ENCODE data around the gene CAPN5.

The CAPN5 gene

DNA sequence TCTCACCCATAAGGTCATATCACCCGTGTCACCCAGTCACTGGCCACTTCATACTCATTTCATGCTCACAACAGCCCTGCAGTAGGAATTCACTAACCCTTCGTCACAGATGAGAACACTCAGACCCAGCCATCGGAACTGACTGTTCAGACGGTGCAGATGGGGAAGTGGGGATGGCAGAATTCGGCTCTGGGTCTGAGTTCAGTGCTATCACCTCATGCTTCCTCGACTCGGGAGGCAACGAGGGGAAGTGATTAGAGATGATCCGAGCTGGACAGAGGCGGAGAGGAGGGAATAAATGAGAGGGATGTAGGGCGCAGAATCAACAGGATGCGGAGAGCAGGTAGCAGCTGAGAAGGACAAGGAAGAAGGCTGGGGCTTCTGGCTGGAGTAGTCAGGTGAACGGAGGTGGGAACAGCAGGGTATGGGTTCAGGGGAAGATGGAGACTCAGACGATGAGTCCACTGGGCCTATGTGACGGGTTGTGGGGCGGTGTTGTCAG lies 27.9 kb upstream of the CAPN5 start:
- H3K4me3 ChIP-seq (ENCODE audit: low read length), result peak overlapping the region; percentile 72
- TF ChIP-seq, protein P1, sequence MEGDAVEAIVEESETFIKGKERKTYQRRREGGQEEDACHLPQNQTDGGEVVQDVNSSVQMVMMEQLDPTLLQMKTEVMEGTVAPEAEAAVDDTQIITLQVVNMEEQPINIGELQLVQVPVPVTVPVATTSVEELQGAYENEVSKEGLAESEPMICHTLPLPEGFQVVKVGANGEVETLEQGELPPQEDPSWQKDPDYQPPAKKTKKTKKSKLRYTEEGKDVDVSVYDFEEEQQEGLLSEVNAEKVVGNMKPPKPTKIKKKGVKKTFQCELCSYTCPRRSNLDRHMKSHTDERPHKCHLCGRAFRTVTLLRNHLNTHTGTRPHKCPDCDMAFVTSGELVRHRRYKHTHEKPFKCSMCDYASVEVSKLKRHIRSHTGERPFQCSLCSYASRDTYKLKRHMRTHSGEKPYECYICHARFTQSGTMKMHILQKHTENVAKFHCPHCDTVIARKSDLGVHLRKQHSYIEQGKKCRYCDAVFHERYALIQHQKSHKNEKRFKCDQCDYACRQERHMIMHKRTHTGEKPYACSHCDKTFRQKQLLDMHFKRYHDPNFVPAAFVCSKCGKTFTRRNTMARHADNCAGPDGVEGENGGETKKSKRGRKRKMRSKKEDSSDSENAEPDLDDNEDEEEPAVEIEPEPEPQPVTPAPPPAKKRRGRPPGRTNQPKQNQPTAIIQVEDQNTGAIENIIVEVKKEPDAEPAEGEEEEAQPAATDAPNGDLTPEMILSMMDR (IDR thresholded peaks at IDR 0.05; ENCODE audit: low read depth, low read length), result no peak
- no peak for TF ChIP-seq EZH2phosphoT487 (IDR thresholded peaks at IDR 0.05; ENCODE audit: low read depth)
- H3K27ac ChIP-seq (ENCODE audit: low read length), result peak overlapping the region; percentile 52
- no peaks in the 10 kb centered on the region for H4K20me1 ChIP-seq (ENCODE audit: insufficient read depth, low read length)
- H3K36me3 ChIP-seq (replicated peaks; ENCODE audit: low read depth, low read length), result no peaks in the 10 kb centered on the region
- peak overlapping the region; percentile 43 for H3K9ac ChIP-seq (ENCODE audit: low read length)
- no peaks in the 10 kb centered on the region for H3K9me3 ChIP-seq (ENCODE audit: insufficient read depth, low read length)
- no peaks in the 10 kb centered on the region for H3K79me2 ChIP-seq (ENCODE audit: low read length)
- H3K4me1 ChIP-seq (ENCODE audit: low read length), result peaks cover 26% of the 10 kb centered on the region
- H3K4me2 ChIP-seq (ENCODE audit: low read length), result peak overlapping the region; percentile 93
- H3K27me3 ChIP-seq (ENCODE audit: low read depth, low read length), result peaks cover 19% of the 10 kb centered on the region
- peak overlapping the region; percentile 66 for H2AFZ ChIP-seq (ENCODE audit: low read depth, low read length)

DNA sequence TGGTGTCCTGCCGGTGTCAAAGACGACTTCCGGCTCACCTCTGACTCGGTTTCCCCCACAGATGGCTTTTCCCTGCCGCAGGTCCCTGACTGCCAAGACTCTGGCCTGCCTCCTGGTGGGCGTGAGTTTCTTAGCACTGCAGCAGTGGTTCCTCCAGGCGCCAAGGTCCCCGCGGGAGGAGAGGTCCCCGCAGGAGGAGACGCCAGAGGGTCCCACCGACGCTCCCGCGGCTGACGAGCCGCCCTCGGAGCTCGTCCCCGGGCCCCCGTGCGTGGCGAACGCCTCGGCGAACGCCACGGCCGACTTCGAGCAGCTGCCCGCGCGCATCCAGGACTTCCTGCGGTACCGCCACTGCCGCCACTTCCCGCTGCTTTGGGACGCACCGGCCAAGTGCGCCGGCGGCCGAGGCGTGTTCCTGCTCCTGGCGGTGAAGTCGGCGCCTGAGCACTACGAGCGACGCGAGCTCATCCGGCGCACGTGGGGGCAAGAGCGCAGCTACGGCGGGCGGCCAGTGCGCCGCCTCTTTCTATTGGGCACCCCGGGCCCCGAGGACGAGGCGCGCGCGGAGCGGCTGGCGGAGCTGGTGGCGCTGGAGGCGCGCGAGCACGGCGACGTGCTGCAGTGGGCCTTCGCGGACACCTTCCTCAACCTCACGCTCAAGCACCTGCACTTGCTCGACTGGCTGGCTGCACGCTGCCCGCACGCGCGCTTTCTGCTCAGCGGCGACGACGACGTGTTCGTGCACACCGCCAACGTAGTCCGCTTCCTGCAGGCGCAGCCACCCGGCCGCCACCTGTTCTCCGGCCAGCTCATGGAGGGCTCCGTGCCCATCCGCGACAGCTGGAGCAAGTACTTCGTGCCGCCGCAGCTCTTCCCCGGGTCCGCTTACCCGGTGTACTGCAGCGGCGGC lies 27.0 kb upstream of the CAPN5 start:
- peak overlapping the region; percentile 43; the same call in 1 of the 2 replicates for H3K9ac ChIP-seq (ENCODE audit: low read length)
- peak overlapping the region; percentile 93 for H3K4me2 ChIP-seq (ENCODE audit: low read length)
- H2AFZ ChIP-seq (ENCODE audit: low read depth, low read length), result peak overlapping the region; percentile 66; the same call in 1 of the 2 replicates
- no peaks in the 10 kb centered on the region for H3K9me3 ChIP-seq (ENCODE audit: insufficient read depth, low read length)
- no peaks in the 10 kb centered on the region for H3K79me2 ChIP-seq (ENCODE audit: low read length)
- peak overlapping the region; percentile 72 for H3K4me3 ChIP-seq (ENCODE audit: low read length)
- no peaks in the 10 kb centered on the region for H3K36me3 ChIP-seq (replicated peaks; ENCODE audit: low read depth, low read length)
- peaks cover 19% of the 10 kb centered on the region for H3K27me3 ChIP-seq (ENCODE audit: low read depth, low read length)
- peaks cover 20% of the 10 kb centered on the region for H3K4me1 ChIP-seq (ENCODE audit: low read length)
- no peak overlapping the region for H3K27ac ChIP-seq (ENCODE audit: low read length)
- no peak for TF ChIP-seq EZH2phosphoT487 (IDR thresholded peaks at IDR 0.05; ENCODE audit: low read depth)
- TF ChIP-seq, protein P1 (IDR thresholded peaks at IDR 0.05; ENCODE audit: low read depth, low read length), result peak; percentile 54
- H4K20me1 ChIP-seq (ENCODE audit: insufficient read depth, low read length), result no peaks in the 10 kb centered on the region

DNA sequence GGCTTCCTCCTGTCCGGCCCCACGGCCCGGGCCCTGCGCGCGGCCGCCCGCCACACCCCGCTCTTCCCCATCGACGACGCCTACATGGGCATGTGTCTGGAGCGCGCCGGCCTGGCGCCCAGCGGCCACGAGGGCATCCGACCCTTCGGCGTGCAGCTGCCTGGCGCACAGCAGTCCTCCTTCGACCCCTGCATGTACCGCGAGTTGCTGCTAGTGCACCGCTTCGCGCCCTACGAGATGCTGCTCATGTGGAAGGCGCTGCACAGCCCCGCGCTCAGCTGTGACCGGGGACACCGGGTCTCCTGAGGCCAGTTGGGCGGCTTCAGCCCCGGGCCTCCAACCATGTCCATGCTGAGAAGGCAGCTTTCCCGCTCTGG lies 26.4 kb upstream of the CAPN5 start:
- Histone ChIP-seq H3K4me1 (ENCODE audit: low read length) (peaks cover 20% of the 10 kb centered on the region), H3K79me2 (ENCODE audit: low read length) (no peaks in the 10 kb centered on the region), H3K9ac (ENCODE audit: low read length) (no peak overlapping the region), H3K27me3 (ENCODE audit: low read depth, low read length) (peaks cover 20% of the 10 kb centered on the region), H3K4me3 (ENCODE audit: low read length) (no peak overlapping the region), H2AFZ (ENCODE audit: low read depth, low read length) (no peak overlapping the region), H3K4me2 (ENCODE audit: low read length) (no peak overlapping the region), H4K20me1 (ENCODE audit: insufficient read depth, low read length) (no peaks in the 10 kb centered on the region), H3K9me3 (ENCODE audit: insufficient read depth, low read length) (no peaks in the 10 kb centered on the region), H3K27ac (ENCODE audit: low read length) (no peak overlapping the region), H3K36me3 (replicated peaks; ENCODE audit: low read depth, low read length) (no peaks in the 10 kb centered on the region)
- no peak for TF ChIP-seq EZH2phosphoT487 (IDR thresholded peaks at IDR 0.05; ENCODE audit: low read depth)
- TF ChIP-seq, protein P1 (IDR thresholded peaks at IDR 0.05; ENCODE audit: low read depth, low read length), result no peak

DNA sequence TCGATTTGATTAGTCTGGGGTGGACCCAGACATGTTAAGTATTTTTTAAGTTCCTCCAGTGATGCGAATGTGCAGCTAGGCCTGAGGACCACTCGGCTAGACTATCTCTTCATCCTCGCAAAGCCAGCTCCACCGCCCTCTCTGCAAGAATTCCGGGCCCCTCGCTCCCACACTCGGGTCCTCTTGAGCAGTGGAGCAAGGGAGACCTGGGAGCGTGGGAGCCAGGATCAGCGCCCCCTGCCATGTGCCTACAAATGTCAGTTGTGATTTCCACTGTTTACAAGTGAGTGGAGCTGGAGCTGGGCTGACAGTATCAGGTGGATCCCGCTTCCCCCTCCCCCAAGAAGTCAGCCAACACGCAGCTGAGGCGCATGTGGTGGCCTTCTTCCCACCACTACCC lies 25.9 kb upstream of the CAPN5 start:
- Histone ChIP-seq H2AFZ (ENCODE audit: low read depth, low read length) (no peak overlapping the region), H3K9ac (ENCODE audit: low read length) (no peak overlapping the region), H3K4me1 (ENCODE audit: low read length) (peaks cover 24% of the 10 kb centered on the region), H3K4me3 (ENCODE audit: low read length) (no peak overlapping the region), H4K20me1 (ENCODE audit: insufficient read depth, low read length) (no peaks in the 10 kb centered on the region), H3K79me2 (ENCODE audit: low read length) (no peaks in the 10 kb centered on the region), H3K36me3 (replicated peaks; ENCODE audit: low read depth, low read length) (no peaks in the 10 kb centered on the region), H3K27ac (ENCODE audit: low read length) (no peak overlapping the region), H3K9me3 (ENCODE audit: insufficient read depth, low read length) (no peaks in the 10 kb centered on the region), H3K4me2 (ENCODE audit: low read length) (no peak overlapping the region), H3K27me3 (ENCODE audit: low read depth, low read length) (peaks cover 22% of the 10 kb centered on the region)
- TF ChIP-seq, protein P1 (IDR thresholded peaks at IDR 0.05; ENCODE audit: low read depth, low read length), result no peak
- TF ChIP-seq EZH2phosphoT487 (IDR thresholded peaks at IDR 0.05; ENCODE audit: low read depth), result no peak

All from OCI-LY3 (cell line).